ENCODE results near the gene TTLL11.

TTLL11 gene

GRCh38 chr9:121939643-121940042 is 153.5 kb downstream of the TTLL11 start:
- DNase-seq (ENCODE audit: low spot score) = no peak

- no peak for DNase-seq (ENCODE audit: low spot score)
Observed at GRCh38 chr9:121938621-121939020, 154.5 kb downstream of the TTLL11 start.

GRCh38 chr9:121937240-121937639 is 155.9 kb downstream of the TTLL11 start:
- DNase-seq (ENCODE audit: low spot score) = no peak

GRCh38 chr9:121935739-121936138 is 157.4 kb downstream of the TTLL11 start:
- no peak for DNase-seq (ENCODE audit: low spot score)

- no peak for DNase-seq (ENCODE audit: low spot score)
Observed at GRCh38 chr9:121930956-121931355, 162.2 kb downstream of the TTLL11 start.

GRCh38 chr9:121929893-121930875 is 162.9 kb downstream of the TTLL11 start:
- no peak for DNase-seq (ENCODE audit: low spot score)

GRCh38 chr9:121927636-121928035 is 165.5 kb downstream of the TTLL11 start:
- no peak for DNase-seq (ENCODE audit: low spot score)

- no peak for DNase-seq (ENCODE audit: low spot score)
Observed at GRCh38 chr9:121927081-121927480, 166.0 kb downstream of the TTLL11 start.

- DNase-seq (ENCODE audit: low spot score) = no peak
Observed at GRCh38 chr9:121926351-121926801, 166.7 kb downstream of the TTLL11 start.

- DNase-seq (ENCODE audit: low spot score) = no peak
Observed at GRCh38 chr9:121925935-121926334, 167.2 kb downstream of the TTLL11 start.

- DNase-seq (ENCODE audit: low spot score) = no peak
Observed at GRCh38 chr9:121924700-121925099, 168.4 kb downstream of the TTLL11 start.

- DNase-seq (ENCODE audit: low spot score) = no peak
Observed at GRCh38 chr9:121921444-121921843, 171.7 kb downstream of the TTLL11 start.

GRCh38 chr9:121917375-121918335 is 175.5 kb downstream of the TTLL11 start:
- no peak for DNase-seq (ENCODE audit: low spot score)

- DNase-seq (ENCODE audit: low spot score) = no peak
Observed at GRCh38 chr9:121915304-121915625, 177.8 kb downstream of the TTLL11 start.

GRCh38 chr9:121914604-121915303 is 178.4 kb downstream of the TTLL11 start:
- no peak for DNase-seq (ENCODE audit: low spot score)

GRCh38 chr9:121914017-121914595 is 179.0 kb downstream of the TTLL11 start:
- no peak for DNase-seq (ENCODE audit: low spot score)

GRCh38 chr9:121912812-121913627 is 180.1 kb downstream of the TTLL11 start:
- DNase-seq (ENCODE audit: low spot score) = no peak

GRCh38 chr9:121910491-121911040 is 182.5 kb downstream of the TTLL11 start:
- no peak for DNase-seq (ENCODE audit: low spot score)

- DNase-seq (ENCODE audit: low spot score) = no peak
Observed at GRCh38 chr9:121909111-121909510, 184.0 kb downstream of the TTLL11 start.
